GM19043 (cell line): Measurements from ENCODE around the gene RPH3AL.
"Not testable (repeated sequence)": the region's sequence is repeated elsewhere in the genome, so short reads cannot be mapped to it uniquely, and the experiment has no call there.

Source experiments
- ATAC-seq: cut with Tn5 transposase; IDR thresholded peaks from one replicate; pipeline ENCODE4 v1.9.1; 2021; ENCODE audit warnings: low read depth; ENCODE audit not compliant: unreplicated experiment

Gene RPH3AL

DNA sequence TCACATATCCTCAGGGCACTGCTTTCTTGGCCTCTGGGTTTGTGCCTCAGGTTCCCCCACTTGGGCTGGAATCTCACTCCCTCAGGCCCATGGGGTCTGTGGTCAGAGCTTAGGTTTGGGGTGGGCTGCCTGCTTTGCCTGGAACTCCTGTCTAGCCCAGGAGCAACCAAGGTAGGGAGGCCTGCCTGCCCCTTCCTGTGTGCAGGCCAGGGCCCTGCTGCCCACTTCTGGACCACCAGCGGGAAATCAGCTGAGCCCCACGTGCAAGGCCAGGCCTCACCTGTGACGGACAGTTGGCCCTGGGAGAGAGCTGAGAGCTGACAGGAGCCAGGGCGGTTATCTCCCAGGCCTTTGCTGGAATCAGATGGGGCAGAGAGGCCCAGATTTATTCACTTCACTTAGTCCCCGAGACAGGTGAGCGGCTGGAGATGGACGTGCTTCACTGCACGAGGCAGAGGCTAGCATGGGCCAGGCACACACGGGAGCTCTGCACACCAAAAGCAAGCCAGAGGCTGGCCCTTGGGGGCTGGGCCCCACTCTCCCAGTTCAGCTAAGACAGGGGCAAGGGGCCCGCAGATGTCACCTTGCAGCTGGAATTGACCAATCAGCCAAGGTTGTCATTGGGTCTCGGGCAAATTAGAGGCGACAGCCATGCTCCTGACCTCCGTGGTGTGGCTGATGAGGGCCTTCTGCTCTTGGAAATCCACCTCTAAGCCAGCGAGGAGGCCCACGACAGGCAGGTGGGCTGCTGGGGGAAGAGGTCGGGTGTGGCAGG is 121.2 kb downstream of the RPH3AL start:
- no peak for ATAC-seq

DNA sequence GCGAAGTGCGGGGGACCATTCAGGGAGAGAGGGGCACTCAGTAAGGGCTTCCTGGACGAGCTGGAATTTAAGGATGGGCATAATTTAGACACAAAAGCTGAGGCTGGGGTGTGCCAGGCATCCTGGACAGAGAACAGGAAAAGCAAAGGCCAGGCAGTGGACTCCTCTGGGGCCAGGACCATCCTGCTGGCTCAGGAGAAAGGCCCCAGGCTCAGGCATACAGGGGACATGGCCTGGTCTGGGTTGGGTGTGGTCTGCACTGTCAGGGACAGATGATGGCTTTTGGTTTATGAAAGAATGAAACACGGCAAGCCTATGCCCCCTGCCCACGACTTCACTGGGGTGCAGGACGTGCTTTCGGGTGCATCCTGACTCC is 122.2 kb downstream of the RPH3AL start:
- ATAC-seq = no peak

DNA sequence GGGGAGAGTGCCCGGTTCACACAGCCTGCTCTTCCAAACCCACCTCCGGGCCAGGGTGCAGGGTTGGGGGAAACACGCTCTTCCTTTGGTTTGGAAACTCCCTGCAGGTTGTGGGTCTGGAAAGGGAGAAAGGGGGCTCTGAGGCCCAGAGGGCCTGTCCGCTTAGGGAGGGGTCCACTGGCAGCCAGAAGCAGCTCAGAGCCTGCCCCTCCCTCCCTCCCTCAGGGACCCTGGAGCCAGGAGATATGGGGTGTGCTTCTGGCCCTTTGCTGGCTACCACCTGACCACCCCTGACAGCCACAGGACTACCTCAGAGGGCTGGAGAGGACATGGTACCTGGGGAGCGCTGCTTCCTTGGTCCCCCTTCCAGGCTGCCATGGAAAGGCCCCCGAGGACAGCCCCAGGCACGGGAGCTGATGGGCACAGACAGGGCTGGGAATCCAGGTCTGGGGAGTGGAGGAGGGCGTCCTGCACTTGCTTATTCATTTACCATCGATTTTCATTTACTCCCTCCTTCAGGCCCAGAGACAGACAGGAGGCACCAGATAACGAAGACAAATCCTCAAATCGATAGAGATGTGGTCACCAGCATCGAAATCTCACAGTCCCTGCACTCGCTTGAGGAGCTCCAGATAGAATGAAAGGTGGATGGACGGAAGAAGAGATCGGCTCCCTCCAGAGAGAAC is 122.8 kb downstream of the RPH3AL start:
- ATAC-seq = no peak

DNA sequence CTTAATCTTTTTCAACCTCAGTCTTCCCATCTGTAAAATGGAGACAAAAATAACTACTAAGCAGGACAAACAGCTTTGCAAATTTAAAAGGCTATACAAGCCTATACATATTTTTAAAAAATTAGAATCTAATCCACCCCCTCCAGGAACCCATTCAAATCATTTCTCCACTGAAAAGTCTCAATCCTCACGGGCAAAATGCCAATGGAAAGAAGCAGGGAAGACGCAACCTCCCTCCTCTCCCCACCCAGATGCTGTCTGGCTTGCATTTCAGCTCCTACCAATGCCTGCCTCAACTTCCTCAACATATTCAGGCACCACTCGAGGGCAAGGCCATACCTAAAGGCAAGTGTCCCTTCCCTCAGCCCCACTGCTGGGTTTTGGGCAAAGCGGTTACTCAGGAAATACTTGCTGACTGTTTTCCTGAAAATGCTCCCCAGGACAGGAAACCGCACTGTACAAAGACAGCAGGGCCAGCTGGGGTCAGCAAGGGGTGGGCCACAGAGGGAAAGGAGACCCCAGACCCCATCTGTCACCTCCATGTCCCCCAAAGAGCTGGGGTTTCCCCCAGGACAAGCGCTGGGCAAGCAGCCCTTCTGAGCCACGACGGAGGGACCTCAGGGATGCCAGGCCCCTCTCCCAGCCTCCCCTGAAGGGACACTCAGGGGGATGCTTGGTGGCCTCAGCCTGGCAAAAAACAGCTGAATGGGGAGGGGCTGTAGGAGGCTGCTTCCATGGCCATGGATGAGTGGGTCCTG is 123.5 kb downstream of the RPH3AL start:
- ATAC-seq = no peak

DNA sequence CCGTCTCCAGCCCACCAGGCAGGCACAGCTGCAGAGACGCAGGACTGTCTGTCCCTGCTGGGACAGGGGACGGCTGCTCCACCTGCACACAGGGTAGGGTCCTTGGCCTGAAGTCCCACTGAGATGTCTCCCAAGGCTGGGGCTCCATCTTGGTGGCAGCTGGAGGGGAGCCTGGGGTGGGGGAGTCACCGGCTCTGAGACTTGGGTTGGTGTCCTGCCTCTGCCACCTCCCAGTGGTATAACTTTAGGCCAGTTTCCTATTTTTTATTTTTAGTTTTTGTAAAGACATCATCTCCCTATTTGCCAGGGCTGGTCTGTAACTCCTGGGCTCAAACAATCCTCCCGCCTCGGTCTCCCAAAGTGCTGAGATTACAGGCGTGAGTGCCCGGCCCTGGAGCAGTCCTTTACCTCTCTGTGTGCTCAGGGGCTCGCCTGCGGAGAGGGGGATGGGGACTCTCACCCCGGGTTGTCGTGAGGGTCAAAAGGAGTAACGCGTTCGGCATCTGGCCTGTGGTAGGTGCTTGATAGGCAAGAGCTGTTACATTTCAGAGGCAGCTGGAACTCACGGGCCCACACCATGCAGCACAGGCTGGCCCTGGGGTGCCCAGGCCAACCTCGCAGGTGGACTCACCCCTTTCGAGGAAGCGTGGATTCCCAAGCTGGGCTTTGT is 124.5 kb downstream of the RPH3AL start:
- ATAC-seq = no peak

DNA sequence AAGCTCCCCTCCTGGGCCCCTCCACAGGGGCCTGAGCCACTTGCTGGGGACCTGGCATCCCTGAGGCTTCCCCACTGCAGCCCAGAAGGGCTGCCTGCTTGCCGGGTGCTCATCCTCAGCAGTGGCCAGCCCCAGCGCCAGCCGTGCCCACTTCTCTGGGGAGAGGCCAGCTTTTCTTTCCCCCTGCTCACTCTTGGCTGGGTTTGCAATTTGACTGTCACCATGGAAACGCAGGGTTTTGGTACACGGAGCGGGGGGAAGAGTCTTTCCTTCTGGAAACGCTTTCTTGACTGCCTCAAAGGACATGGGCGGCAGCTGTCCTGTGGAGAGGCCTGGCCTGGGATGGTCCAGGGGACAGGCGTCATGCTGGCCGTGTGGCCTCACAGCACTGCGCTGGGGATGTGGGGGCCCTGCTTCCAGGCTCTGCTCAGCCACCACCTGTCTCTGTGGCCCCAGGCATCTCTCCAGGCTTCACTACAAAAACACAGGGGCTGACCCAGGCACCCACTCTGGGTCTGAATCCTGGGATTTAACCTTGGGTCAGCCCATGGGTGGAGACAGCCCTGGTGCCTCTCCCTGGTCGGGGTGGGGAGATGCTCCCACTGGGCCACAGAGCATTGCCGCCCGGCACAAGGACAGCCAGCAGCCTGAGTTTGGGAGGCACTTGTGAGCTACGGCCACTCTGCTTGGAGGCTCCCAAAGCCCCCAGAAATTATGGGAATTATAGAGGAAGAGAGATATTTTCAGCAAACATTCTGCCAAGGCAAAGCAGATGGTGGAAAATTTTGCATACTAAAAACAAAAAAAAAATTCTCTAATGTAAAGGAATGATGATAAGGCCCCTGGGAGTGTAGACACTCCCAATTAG is 125.3 kb downstream of the RPH3AL start:
- ATAC-seq = no peak

DNA sequence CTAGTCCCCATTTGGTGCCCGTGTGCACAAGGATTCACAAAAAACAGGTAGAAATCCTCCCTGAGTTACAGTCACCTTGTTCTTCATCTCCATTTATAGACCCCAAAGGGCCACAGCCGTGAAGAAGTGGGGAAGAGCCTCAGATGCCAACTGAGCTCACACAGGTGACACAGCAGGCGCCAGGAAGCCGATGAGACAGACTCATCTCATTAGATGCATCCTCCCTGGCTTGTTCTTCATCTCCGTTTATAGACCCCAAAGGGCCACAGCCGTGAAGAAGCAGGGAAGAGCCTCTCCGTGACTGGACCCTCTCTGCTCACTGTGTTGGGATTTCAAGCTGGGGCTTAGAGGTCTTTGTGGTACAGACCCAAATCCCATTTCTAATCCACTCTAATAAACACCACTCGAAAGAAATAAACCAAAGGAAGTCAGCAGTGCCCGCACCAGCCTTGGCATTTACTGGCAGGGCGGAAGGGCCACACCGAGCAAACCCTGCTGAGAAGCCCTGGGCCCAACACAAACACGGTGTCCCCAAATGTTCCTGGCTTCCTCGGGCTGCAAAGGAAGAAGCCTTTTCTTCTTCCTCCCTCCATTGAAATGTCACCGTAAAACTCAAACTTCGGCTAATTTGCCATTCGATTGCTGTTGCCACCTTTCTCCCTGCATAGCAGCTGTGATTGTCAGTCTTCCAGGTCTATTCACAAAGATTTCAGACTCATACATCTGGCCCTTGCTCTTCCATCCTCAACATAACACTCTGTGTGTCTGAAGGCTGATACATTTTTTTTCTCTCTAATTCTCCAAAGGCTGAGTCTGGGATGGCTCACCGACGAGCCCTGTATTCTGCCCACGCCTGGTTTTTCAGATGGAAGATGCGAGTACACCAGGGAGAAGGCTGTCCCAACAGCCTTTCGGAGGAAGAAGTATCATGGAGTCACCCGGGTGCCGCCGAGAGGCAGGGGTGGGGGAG is 126.2 kb downstream of the RPH3AL start:
- no peak for ATAC-seq

DNA sequence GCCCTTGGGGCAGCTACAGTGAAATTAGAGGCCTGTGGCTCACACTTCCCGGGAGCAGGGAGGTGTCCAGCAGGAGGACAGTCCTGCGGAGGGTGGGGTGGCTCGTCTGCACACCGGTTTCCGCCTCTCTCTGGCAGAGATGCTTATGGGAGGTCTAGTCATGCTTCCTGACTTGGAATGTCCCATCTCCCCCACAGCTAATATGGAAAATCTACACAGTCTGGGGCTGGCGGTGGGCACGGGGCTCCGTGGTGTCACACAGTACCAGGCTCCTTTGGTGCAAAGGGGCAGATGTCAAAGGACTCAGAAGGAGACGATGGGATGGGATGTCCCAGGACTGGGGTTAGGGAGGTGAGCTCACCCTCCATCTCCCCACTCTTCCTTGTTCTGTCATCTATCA is 127.1 kb downstream of the RPH3AL start:
- no peak for ATAC-seq

DNA sequence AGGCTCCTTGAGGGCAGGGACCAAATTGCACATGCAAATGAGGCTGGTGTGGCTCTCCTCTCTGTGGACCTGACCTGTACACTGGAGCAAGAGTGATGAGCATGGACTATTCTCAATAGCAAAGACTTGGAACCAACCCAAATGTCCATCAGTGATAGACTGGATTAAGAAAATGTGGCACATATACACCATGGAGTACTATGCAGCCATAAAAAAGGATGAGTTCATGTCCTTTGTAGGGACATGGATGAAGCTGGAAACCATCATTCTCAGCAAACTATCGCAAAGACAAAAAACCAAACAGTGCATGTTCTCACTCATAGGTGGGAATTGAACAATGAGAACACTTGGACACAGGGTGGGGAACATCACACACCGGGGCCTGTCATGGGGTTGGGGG is 128.0 kb downstream of the RPH3AL start:
- not testable (repeated sequence) for ATAC-seq

DNA sequence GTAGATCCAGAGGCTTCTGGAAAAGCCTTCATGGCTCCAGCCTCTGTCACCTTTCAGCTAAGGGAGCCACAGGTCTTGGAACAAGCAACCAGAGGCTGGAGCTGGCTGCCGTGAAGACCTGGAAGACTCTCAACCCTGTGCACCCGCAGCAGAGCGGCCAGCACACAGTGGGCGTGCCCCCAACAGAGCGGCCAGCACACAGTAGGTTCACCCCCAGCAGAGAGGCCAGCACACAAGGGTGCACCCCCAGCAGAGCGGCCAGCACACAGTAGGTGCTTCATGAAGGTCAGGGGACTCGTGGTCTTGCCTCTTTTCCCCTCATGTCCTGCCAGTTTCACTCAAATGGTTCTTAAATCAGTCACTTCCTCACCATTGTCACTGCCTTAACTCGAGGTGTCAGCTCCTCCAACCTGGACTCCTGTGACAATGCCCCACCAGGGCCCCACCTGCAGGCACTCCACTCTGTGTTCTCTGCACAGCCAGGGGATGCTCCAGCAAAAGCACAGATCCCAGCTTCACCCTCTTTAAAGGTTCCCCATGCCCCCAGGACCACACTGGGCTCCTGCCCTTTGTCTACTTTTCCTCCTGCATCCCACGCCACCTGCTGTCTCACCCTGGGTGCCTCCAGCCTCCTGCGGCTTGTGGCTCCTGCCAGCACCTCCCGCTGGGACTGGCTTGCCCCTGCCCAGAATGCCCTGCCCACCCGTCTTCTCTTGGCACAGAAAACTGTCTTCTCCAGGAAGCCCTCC is 128.7 kb downstream of the RPH3AL start:
- ATAC-seq = no peak

DNA sequence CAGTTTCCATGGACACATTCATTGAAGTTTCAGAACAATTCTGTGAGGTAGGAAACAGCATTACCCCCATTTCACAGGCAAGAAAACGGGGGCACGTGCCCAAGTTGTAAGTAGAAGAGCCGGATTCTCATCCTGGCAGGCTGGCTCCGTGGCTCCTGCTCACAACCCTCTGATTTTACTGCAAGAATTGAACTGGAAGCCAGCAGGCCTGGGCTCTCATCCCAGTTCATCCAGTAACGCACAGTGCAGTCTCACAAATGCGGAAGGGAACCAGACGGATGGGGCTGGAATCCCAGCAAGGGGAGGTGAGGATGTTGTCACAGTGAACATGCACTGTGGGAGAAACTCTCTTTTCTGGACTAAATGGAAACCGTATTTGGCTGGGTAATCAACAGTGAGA is 130.4 kb downstream of the RPH3AL start:
- no peak for ATAC-seq

DNA sequence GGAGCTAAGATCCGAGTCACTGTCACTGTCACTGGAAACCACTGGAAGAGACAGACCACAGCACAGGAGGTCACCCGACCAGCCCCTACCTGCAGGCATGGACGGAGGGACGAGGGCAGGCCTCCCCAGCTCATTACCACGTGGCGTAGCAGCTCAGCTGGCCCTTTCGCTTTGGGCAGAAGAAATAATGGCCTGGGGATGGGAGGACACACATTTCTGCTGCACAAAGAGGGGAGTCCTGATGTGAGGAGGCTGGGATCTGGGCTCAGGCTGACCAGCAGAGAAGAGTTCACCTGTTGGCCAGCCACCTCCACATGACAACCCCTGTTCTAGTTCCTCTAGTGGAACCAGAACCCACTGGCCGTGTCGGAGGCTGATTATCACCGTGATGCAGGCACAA is 132.9 kb downstream of the RPH3AL start:
- ATAC-seq = no peak

DNA sequence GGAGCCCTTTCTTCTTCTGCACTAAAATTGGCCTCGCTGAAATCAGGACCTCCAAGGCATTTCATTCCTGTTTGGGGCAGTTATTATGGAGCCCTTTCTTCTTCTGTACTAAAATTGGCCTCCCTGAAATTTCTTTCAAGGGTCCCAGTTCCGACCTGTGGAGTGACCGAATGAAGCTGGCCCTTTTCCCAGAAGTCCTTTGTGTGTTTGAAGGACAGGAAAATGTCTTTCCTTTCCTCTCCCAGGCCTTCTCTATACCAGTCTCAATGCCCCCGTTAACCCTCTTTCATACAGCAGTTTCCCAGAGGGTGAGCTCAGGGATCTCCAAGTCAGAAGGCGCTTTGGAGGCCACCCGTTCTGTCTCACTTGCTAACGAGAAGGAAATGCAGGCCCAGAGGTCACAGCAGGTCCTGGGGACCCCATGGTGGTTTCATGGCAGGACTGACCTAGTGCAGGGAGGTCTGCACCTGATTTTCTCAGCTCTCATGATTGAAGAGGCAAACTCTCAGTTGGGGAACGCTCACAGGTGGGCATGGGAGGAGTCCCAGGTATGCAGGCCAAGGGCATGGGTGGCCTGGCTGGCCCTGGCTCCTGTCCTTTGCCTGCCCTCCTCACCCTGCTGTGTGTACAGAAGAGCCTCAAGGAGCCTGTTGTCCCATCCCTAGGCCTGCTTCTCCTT is 134.0 kb downstream of the RPH3AL start:
- no peak for ATAC-seq

DNA sequence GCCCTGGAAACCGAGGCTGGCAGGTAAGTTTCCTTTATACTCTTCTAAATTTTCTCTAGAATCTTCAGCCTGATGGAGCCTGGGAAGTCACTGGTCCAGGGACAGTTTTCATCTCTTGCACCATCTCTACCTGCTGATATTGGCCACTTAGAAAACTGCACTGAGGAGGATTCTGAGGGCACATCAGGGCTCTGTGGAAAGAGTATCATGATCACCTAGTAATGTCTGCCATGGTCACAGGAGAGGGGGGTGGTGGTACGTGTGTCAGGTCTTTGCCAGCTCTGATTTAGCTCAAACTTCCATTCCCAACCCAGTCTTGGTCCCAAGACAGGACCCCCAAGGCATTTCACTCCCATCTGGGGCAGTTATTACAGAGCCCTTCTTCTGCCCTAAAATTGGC is 136.0 kb downstream of the RPH3AL start:
- ATAC-seq = no peak

DNA sequence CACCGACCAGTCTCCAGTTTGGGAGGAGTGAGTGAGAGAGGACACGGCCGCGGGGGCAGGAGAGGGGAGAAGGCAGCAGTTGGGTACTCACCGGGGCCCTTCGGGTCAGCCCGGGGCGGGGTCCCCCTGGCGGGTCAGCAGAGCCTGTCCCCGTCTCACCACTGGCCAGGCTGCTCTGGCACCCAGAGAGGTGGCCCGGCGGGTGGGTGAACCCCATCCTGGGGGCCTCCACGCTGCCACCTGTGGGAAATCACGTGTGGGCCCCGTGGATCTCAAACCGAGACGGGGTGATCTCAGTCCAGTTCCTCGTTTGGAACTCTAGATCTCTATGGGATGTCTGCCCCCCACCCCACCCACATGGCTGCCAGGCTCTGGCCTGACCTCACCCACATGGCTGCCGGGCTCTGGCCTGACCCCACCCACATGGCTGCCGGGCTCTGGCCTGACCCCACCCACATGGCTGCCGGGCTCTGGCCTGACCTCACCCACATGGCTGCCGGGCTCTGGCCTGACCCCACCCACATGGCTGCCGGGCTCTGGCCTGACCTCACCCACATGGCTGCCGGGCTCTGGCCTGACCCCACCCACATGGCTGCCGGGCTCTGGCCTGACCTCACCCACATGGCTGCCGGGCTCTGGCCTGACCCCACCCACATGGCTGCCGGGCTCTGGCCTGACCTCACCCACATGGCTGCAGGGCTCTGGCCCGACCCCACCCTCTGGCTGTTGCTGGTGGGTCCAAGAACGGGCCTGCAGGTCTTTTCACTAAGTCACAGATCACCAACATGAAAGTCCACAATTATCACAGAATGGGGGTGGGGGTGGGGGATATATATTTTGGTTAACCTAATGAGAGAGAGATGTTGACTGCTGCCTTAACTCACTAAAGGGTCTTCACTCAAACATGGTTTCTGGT is 136.8 kb downstream of the RPH3AL start:
- not testable (repeated sequence) for ATAC-seq

DNA sequence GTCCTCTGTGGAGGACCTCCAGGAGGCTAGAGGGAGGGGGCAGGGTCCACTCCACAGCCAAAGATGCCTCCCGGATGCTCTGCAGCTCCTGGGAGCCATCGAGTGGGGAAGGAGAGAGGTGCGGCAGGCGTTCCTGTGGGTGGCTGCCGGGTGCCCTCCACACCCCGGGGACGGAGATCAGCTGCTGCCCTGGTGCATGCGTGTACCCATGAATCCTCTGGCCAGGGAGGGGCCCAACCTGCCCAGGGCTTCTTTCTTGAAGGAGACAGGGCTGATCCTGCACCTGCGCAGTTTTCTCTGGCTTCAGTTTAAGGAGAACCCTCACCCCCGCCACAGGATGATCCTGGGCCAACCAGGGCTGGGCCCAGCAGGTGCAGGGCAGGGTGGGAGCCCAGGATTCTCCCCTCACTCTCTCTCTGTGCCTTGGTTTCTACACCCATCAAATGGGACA is 137.7 kb downstream of the RPH3AL start:
- no peak for ATAC-seq
